IPS-NIHi7 (cell line): ENCODE data around the gene COL16A1.

Source experiments
- DNase-seq: peaks from one replicate; pipeline ENCODE4 v3.0.0; 2012; ENCODE audit warnings: mixed read lengths; ENCODE audit errors: extremely low spot score

COL16A1 gene

GRCh38 chr1:31703431-31704270 lies at the start of gene COL16A1:
Gene COL16A1 (minus strand): TSS chr1:31704017. CDS start chr1:31702193, 1,824 bp downstream.
- DNase-seq: peak; percentile 79

- DNase-seq: no peak
Measured at GRCh38 chr1:31752952-31753475, 49.2 kb upstream of the COL16A1 start.

GRCh38 chr1:31752258-31752657 lies 48.4 kb upstream of the COL16A1 start:
- no peak for DNase-seq

GRCh38 chr1:31751822-31752241 lies 48.0 kb upstream of the COL16A1 start:
- DNase-seq: no peak

GRCh38 chr1:31750858-31751510 lies 47.2 kb upstream of the COL16A1 start:
- no peak for DNase-seq

- DNase-seq: no peak
Measured at GRCh38 chr1:31749785-31750735, 46.2 kb upstream of the COL16A1 start.

- DNase-seq: no peak
Measured at GRCh38 chr1:31748365-31748764, 44.5 kb upstream of the COL16A1 start.

- DNase-seq: no peak
Measured at GRCh38 chr1:31747304-31747703, 43.5 kb upstream of the COL16A1 start.

- DNase-seq: no peak
Measured at GRCh38 chr1:31746687-31747086, 42.9 kb upstream of the COL16A1 start.

GRCh38 chr1:31745946-31746670 lies 42.3 kb upstream of the COL16A1 start:
- DNase-seq: no peak

- peak; percentile 91 for DNase-seq
Measured at GRCh38 chr1:31745096-31745945, 41.5 kb upstream of the COL16A1 start.

GRCh38 chr1:31744165-31744888 lies 40.5 kb upstream of the COL16A1 start:
- DNase-seq: no peak

GRCh38 chr1:31742462-31743212 lies 38.8 kb upstream of the COL16A1 start:
- peak; percentile 79 for DNase-seq

- DNase-seq: peak; percentile 85
Measured at GRCh38 chr1:31739346-31739745, 35.5 kb upstream of the COL16A1 start.

- DNase-seq: no peak
Measured at GRCh38 chr1:31736675-31737074, 32.9 kb upstream of the COL16A1 start.

GRCh38 chr1:31735571-31735970 lies 31.8 kb upstream of the COL16A1 start:
- DNase-seq: no peak

GRCh38 chr1:31734582-31735107 lies 30.8 kb upstream of the COL16A1 start:
- DNase-seq: no peak
